Breast epithelium (tissue), 3 donors: ENCODE results near the gene RAB6A.

ENCODE experiments used
- POLR2A ChIP-seq: fragments of 450-650 bp; IDR thresholded peaks from one replicate; pipeline ENCODE4 v1.6.1; 2016; ENCODE audit warnings: antibody characterized with exemption, mild to moderate bottlenecking, moderate library complexity
- TF ChIP-seq, protein P1 (sequence below), 3 donors: fragments of 450-650 bp; IDR thresholded peaks; one replicate each; pipeline ENCODE4 v1.5.1; 2016 to 2017; ENCODE audit warnings: antibody characterized with exemption in 3 of 3, mild to moderate bottlenecking in 3 of 3, moderate library complexity in 3 of 3

DNA sequence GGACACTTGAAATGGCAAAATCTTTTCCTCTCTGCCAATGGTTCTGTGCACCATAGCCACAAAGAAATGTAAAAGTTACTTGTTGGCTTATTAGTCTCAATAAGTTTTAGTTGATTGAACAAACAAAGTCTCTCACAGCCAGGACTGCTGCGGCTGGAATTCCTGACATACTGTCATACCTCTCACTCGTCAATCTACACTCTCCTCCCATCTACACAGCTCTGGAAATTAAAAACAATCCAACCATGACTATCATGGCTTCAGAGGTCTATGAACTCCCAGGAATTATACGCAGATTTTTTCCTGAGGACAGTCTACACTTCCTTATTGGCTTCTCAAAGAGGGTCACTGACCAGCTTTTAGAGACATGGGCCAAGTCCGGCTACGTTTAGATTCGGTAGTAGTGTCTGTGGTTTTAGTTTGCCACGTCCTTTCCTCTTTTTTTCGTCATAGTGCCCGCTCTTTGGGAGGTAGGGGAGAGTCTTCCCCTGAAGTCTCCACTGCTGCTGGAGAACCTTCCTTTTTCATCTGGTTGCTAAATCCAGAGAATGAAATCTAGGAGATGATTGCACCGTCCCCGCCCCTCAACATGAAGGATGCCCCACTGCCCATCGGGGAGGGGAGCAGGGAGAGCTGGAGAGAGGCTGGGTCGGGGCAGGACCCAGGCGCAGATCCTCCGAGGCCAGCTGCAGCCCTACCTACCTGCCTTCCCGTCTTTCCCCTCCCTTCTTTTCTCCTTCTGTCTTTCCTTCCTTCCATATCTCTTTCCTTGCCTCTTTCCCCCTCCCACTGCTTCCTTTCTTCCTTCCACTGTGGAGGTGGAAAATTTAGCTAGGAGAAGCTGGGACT, 115.5 kb downstream of the RAB6A start:
- TF ChIP-seq, protein P1, sequence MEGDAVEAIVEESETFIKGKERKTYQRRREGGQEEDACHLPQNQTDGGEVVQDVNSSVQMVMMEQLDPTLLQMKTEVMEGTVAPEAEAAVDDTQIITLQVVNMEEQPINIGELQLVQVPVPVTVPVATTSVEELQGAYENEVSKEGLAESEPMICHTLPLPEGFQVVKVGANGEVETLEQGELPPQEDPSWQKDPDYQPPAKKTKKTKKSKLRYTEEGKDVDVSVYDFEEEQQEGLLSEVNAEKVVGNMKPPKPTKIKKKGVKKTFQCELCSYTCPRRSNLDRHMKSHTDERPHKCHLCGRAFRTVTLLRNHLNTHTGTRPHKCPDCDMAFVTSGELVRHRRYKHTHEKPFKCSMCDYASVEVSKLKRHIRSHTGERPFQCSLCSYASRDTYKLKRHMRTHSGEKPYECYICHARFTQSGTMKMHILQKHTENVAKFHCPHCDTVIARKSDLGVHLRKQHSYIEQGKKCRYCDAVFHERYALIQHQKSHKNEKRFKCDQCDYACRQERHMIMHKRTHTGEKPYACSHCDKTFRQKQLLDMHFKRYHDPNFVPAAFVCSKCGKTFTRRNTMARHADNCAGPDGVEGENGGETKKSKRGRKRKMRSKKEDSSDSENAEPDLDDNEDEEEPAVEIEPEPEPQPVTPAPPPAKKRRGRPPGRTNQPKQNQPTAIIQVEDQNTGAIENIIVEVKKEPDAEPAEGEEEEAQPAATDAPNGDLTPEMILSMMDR (IDR thresholded peaks at IDR 0.05): no peak
- no peak for TF ChIP-seq POLR2A
